HepG2 (cell line): ENCODE data around the gene TUBA1A. TPM values are rescaled to one million over a fixed set of nuclear protein-coding genes. Genes with fewer than 3 reads are reported as not detected.

ENCODE experiments used
- ATAC-seq: fragments of 200-7000 bp; cut with Tn5 transposase; 3 replicates; pipeline ENCODE4 v1.9.1; 2020; ENCODE audit warnings: mild to moderate bottlenecking, moderate library complexity
- BruUV-seq: library from RNA; stranded (reverse); fragments of 400-500 nt; replicated peaks from 2 replicates; lab custom pipeline; 2021; lab: Mats Ljungman, UMichigan
- CTCF ChIA-PET: fragments of 300-600 bp; formaldehyde crosslinking; extraction: SDS; loops from one replicate; lab custom pipeline; 2021; ENCODE audit warnings: low total read pairs, inconsistent platforms, low intra/inter-chr PET ratio; lab: Yijun Ruan, JAX
- POLR2A ChIA-PET: fragments of 350-600 bp; sonication (Branson Sonifier 250); formaldehyde crosslinking; loops from one replicate; lab custom pipeline; 2020; ENCODE audit warnings: antibody characterized with exemption, inconsistent platforms; lab: Yijun Ruan, JAX
- DNase-seq: peaks from one replicate; pipeline ENCODE4 v3.0.0-alpha.2; 2015; ENCODE audit warnings: low spot score
- FAIRE-seq: peaks from 3 replicates; lab custom pipeline; 2011; peaks lifted over from hg19 to GRCh38; lab: Jason Lieb, UNC
- H2AFZ ChIP-seq: one replicate; pipeline ENCODE4 v1.6.1; 2011; ENCODE audit warnings: low read length, inconsistent platforms
- H3K27ac ChIP-seq: fragments of 300-600 bp; 3 replicates; pipeline ENCODE4 v1.8.0; 2011; ENCODE audit warnings: mixed run types, mild to moderate bottlenecking, mixed read lengths, low read length, inconsistent platforms; ENCODE audit not compliant: insufficient read depth; ENCODE audit errors: extremely low read length
- H3K27me3 ChIP-seq, 2 experiments: fragments of 200-600 bp in 1 of 2; 2 replicates in 1 of 2; 3 replicates in 1 of 2; pipeline versions ENCODE4 v1.6.0 to v1.8.0; 2011; ENCODE audit warnings: low read length in 2 of 2, mild to moderate bottlenecking in 2 of 2, moderate library complexity in 2 of 2, inconsistent platforms in 1 of 2; ENCODE audit not compliant: insufficient read depth in 2 of 2, control insufficient read depth in 1 of 2
- H3K36me3 ChIP-seq, 2 experiments: fragments of 200-600 bp in 1 of 2; replicated peaks in 1 of 2; 2 replicates in 1 of 2; 3 replicates in 1 of 2; pipeline versions ENCODE4 v1.5.1 to v1.8.0; 2011; ENCODE audit warnings: low read length in 2 of 2, inconsistent platforms in 1 of 2; ENCODE audit not compliant: insufficient read depth in 2 of 2, control insufficient read depth in 1 of 2
- H3K4me1 ChIP-seq: 2 replicates; pipeline ENCODE4 v1.5.1; 2012; ENCODE audit warnings: low read length, inconsistent platforms; ENCODE audit not compliant: insufficient read depth
- H3K4me2 ChIP-seq: 2 replicates; pipeline ENCODE4 v1.6.0; 2011; ENCODE audit warnings: low read depth, low read length, inconsistent platforms
- H3K4me3 ChIP-seq, 3 experiments: fragments of 200-600 bp in 1 of 3; sonication (generic), shearing (Covaris generic) in 1 of 3; replicated peaks in 1 of 3; 2 replicates each; pipeline ENCODE4 v1.5.1; 2011 to 2016; ENCODE audit warnings: low read length in 3 of 3, inconsistent platforms in 2 of 3, low read depth in 2 of 3, mild to moderate bottlenecking in 2 of 3, control low read depth in 1 of 3, mixed read lengths in 1 of 3; ENCODE audit not compliant: insufficient read depth in 1 of 3
- H3K79me2 ChIP-seq: one replicate; pipeline ENCODE4 v1.6.1; 2011; ENCODE audit warnings: low read length, inconsistent platforms; ENCODE audit not compliant: insufficient read depth
- H3K9ac ChIP-seq: 2 replicates; pipeline ENCODE4 v1.6.0; 2011; ENCODE audit warnings: mild to moderate bottlenecking, low read depth, low read length, inconsistent platforms; ENCODE audit not compliant: insufficient read depth
- H3K9me3 ChIP-seq: 2 replicates; pipeline ENCODE4 v1.5.1; 2012; ENCODE audit warnings: mild to moderate bottlenecking, low read length
- H4K20me1 ChIP-seq: 2 replicates; pipeline ENCODE4 v1.6.0; 2011; ENCODE audit warnings: inconsistent platforms, mild to moderate bottlenecking, low read length, moderate library complexity; ENCODE audit not compliant: insufficient read depth
- ATF4 ChIP-seq, 2 experiments: fragments of 450-650 bp in 1 of 2; sonication (generic) in 1 of 2; formaldehyde crosslinking; IDR thresholded peaks; 2 replicates each; pipeline versions ENCODE4 v1.5.0 to v1.8.0; 2020 to 2022; ENCODE audit warnings: mild to moderate bottlenecking in 1 of 2, missing genetic modification reagents in 1 of 2
- BRCA1 ChIP-seq: sonication (generic); formaldehyde crosslinking; IDR thresholded peaks from 2 replicates; pipeline ENCODE4 v1.4.0; 2020; ENCODE audit warnings: missing genetic modification reagents
- HDAC2 ChIP-seq: sonication (generic); formaldehyde crosslinking; IDR thresholded peaks from 2 replicates; pipeline ENCODE4 v1.4.0; 2020; ENCODE audit warnings: missing genetic modification reagents
- IRF9 ChIP-seq: sonication (generic); formaldehyde crosslinking; IDR thresholded peaks from 2 replicates; pipeline ENCODE4 v1.8.0; 2022; ENCODE audit warnings: missing genetic modification reagents, mild to moderate bottlenecking, borderline replicate concordance
- KLF9 ChIP-seq: IDR thresholded peaks from 2 replicates; pipeline ENCODE4 v1.6.1; 2016; ENCODE audit warnings: low read depth
- KMT2B ChIP-seq: IDR thresholded peaks from 2 replicates; pipeline ENCODE4 v1.6.1; 2016; ENCODE audit warnings: missing genetic modification reagents, missing compliant biosample characterization
- MAF1 ChIP-seq: sonication (generic); formaldehyde crosslinking; IDR thresholded peaks from 2 replicates; pipeline ENCODE4 v1.5.0; 2020; ENCODE audit warnings: missing genetic modification reagents, borderline replicate concordance
- RFXANK ChIP-seq: IDR thresholded peaks from 2 replicates; pipeline ENCODE4 v1.6.1; 2016
- SUZ12 ChIP-seq: fragments of 150-350 bp; IDR thresholded peaks from 2 replicates; pipeline ENCODE4 v1.6.1; 2014; ENCODE audit warnings: low read depth, low read length
- ZBTB3 ChIP-seq: sonication (generic); formaldehyde crosslinking; IDR thresholded peaks from 2 replicates; pipeline ENCODE4 v1.4.0; 2020; ENCODE audit warnings: low read depth, mild to moderate bottlenecking, moderate library complexity, missing genetic modification reagents, borderline replicate concordance
- ZFP1 ChIP-seq: IDR thresholded peaks from 2 replicates; pipeline ENCODE4 v1.6.1; 2016
- ZKSCAN5 ChIP-seq: sonication (generic); formaldehyde crosslinking; IDR thresholded peaks from 2 replicates; pipeline ENCODE4 v1.5.1; 2020; ENCODE audit warnings: mild to moderate bottlenecking, missing genetic modification reagents
- ZNF496 ChIP-seq: sonication (generic); formaldehyde crosslinking; IDR thresholded peaks from 2 replicates; pipeline ENCODE4 v1.8.1; 2023; ENCODE audit warnings: mild to moderate bottlenecking, moderate library complexity, missing genetic modification reagents; ENCODE audit not compliant: insufficient replicate concordance
- ZNF512B ChIP-seq: sonication (generic); formaldehyde crosslinking; IDR thresholded peaks from 2 replicates; pipeline ENCODE4 v1.5.1; 2020; ENCODE audit warnings: missing genetic modification reagents, mild to moderate bottlenecking, borderline replicate concordance
- ZNF574 ChIP-seq: sonication (generic); formaldehyde crosslinking; IDR thresholded peaks from 2 replicates; pipeline ENCODE4 v1.4.0; 2020; ENCODE audit warnings: missing genetic modification reagents
- ZSCAN22 ChIP-seq: sonication (generic); formaldehyde crosslinking; IDR thresholded peaks from 2 replicates; pipeline ENCODE4 v1.4.0; 2020; ENCODE audit warnings: mild to moderate bottlenecking, missing genetic modification reagents
- WGBS: methylation state at CpG from one replicate; pipeline ENCODE4 v1.1.6; 2017; ENCODE audit warnings: low lambda C conversion rate; 5-methylcytosine and 5-hydroxymethylcytosine counted together
- in situ Hi-C: cut with HindIII; loops from 2 replicates; pipeline ENCODE4 v1.10.0; 2017; ENCODE audit warnings: low pct_unique_long_range_greater_than_20kb; ENCODE audit not compliant: extremely low pct_ligation_motif_present
- intact Hi-C: fragments of 100-400 bp; cut with micrococcal nuclease; formaldehyde crosslinking; loops from one replicate; pipeline ENCODE4 v1.10.0; 2022; ENCODE audit not compliant: unreplicated experiment
- polyA plus RNA-seq, 8 experiments: library from polyadenylated mRNA; depleted of rRNA in 3 of 8; stranded (reverse) in 7 of 8; unstranded in 1 of 8; fragments of >200 nt; fragmentation: Illumina TruSeq in 4 of 8; extraction: Trizol in 4 of 8; gene quantifications; 2 replicates each; pipeline versions ENCODE4 v1.2.1 to v1.2.3, GENCODE V29; 2011 to 2016; ENCODE audit warnings: low read depth in 4 of 8, missing spikeins in 1 of 8, mixed read lengths in 1 of 8; ENCODE audit not compliant: insufficient read depth in 1 of 8
- total RNA-seq, 5 experiments: library from RNA; depleted of rRNA; stranded (reverse); fragments of >200 nt; fragmentation: Illumina TruSeq; extraction: Trizol; gene quantifications; 2 replicates each; pipeline ENCODE4 v1.2.3, GENCODE V29; 2016; ENCODE audit warnings: low read depth in 1 of 5

Gene TUBA1A
- total and polyA plus RNA-seq, 2 of the 13 experiments (the other 11 are each of a cell fraction or from before 2014, with no cell fraction given) = 20.7 to 24.8 TPM

- Histone ChIP-seq H3K4me1 (no peaks in the 10 kb centered on the region; the same call in 1 of the 2 replicates), H3K27me3 (peaks cover 3 to 13% of the 10 kb centered on the region in 2 experiments; a peak in 4 of 5 replicates), H3K79me2 (no peaks in the 10 kb centered on the region), H3K36me3 (no peaks in the 10 kb centered on the region), H2AFZ (no peak overlapping the region), H3K4me2 (no peak overlapping the region), H3K9ac (no peak overlapping the region), H3K4me3 (no peak overlapping the region), H4K20me1 (no peaks in the 10 kb centered on the region), H3K9me3 (no peaks in the 10 kb centered on the region), H3K27ac (no peak overlapping the region)
- in situ Hi-C loops = no loop called here
- WGBS = 24% methylated on average over 12 of the region's 12 CpGs
- ChIA-PET CTCF (no interaction called here), POLR2A (no interaction called here)
- FAIRE-seq (no peak), DNase-seq (no peak), ATAC-seq (no peak)
- intact Hi-C loops = no loop called here
- TF ChIP-seq KLF9 = no peak
- no peak for TF ChIP-seq ATF4 (CRISPR knock-in tag; IDR thresholded peaks at IDR 0.05)
- TF ChIP-seq SUZ12 = no peak
- no peak for TF ChIP-seq KMT2B
- TF ChIP-seq ZNF574 (CRISPR knock-in tag) = no peak
- TF ChIP-seq MAF1 (CRISPR knock-in tag) = no peak
- no peak for TF ChIP-seq ZSCAN22
- TF ChIP-seq ZNF512B = no peak
- no peak for TF ChIP-seq RFXANK (CRISPR knock-in tag)
- TF ChIP-seq IRF9 (CRISPR knock-in tag) = no peak
- TF ChIP-seq ZNF496 (CRISPR knock-in tag) = no peak
- no peak for TF ChIP-seq ZBTB3 (CRISPR knock-in tag)
- no peak for TF ChIP-seq HDAC2 (CRISPR knock-in tag)
- TF ChIP-seq ZKSCAN5 (CRISPR knock-in tag) = no peak
- TF ChIP-seq BRCA1 (CRISPR knock-in tag) = no peak
- TF ChIP-seq ZFP1 (CRISPR knock-in tag) = no peak
- no TSS peak for BruUV-seq
These were observed 1.1 kb upstream of the TUBA1A start for GRCh38 chr12:49189731-49190716.
